Measurements from ENCODE around the gene LRRC9.

The LRRC9 gene

DNA sequence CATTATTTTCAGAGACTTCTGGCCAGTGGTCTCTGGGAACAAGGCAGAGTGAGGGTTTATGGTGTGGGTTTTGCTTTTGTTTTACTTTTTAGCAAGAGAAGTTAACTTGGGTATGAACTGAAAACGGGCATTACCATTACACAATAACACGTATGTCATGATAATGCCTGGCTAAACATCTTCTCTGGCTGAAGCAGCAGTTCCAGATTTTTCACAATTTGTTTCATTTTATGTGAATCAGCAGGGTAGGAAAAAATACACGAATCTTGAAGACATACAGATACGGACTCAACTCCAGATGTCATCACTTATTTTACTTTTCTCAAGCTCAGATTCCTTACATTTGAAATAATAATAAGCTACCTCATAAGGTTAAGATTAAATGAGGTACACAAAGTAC lies 169.3 kb downstream of the LRRC9 start:
- no peak overlapping the region for H3K4me2 ChIP-seq (ENCODE audit: low read length)
- peaks cover 3% of the 10 kb centered on the region; the same call in 1 of the 2 replicates for H3F3A ChIP-seq (ENCODE audit: control insufficient read depth, insufficient read depth)
- H3K36me3 ChIP-seq (ENCODE audit: control insufficient read depth, low read length) = peaks cover 16% of the 10 kb centered on the region

DNA sequence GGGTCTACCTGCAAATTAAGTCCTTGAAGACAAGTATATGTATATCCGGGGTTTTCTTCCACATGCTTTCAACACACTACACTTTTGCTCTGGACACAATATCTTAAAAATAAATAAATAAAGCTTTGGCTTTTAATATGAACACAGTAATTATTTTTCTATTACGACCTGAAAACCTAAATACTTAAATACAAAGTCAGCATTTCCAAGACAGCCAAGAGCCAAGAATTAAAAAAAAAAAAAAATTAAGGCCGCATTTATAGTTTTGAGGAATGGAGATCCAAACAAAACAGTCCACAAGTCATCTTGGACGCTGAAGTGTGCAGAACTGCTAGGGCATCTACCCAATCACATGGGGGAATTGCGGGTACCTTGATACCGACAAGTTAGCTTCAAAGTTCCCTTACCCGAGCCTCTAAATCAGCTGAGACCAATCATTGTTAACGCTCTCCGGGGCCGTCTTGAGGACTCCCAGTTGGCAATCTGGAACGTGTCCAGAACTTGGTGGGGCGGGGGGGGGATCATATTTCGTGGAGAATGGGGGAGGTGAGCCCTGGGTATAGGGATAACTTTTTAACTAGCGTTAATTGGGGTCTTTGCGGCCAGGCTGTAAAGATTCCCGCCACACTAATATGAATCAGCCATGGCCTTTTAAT lies 171.0 kb downstream of the LRRC9 start:
- Histone ChIP-seq H3K79me2 (ENCODE audit: control insufficient read depth, low read length) (peaks cover 46% of the 10 kb centered on the region), H4K20me1 (ENCODE audit: control insufficient read depth, insufficient read depth, low read depth, low read length) (no peaks in the 10 kb centered on the region), H3K9me2 (replicated peaks; ENCODE audit: control insufficient read depth, low read length) (no peaks in the 10 kb centered on the region), H3K9me3 (ENCODE audit: control insufficient read depth, insufficient read depth, low read length) (no peaks in the 10 kb centered on the region), H3K4me1 (ENCODE audit: control insufficient read depth, low read length) (peaks cover 32% of the 10 kb centered on the region), H3F3A (ENCODE audit: control insufficient read depth, insufficient read depth) (peaks cover 3% of the 10 kb centered on the region; the same call in 1 of the 2 replicates), H3K27me3 (ENCODE audit: control insufficient read depth, low read length) (no peaks in the 10 kb centered on the region), H3K4me3 (ENCODE audit: low read length) (peak overlapping the region; percentile 99), H3K27ac (ENCODE audit: low read depth, low read length) (peak overlapping the region; percentile 86), H3K36me3 (ENCODE audit: control insufficient read depth, low read length) (peaks cover 18% of the 10 kb centered on the region), H3K4me2 (ENCODE audit: low read length) (peak overlapping the region; percentile 68)
- TF ChIP-seq, protein P1, sequence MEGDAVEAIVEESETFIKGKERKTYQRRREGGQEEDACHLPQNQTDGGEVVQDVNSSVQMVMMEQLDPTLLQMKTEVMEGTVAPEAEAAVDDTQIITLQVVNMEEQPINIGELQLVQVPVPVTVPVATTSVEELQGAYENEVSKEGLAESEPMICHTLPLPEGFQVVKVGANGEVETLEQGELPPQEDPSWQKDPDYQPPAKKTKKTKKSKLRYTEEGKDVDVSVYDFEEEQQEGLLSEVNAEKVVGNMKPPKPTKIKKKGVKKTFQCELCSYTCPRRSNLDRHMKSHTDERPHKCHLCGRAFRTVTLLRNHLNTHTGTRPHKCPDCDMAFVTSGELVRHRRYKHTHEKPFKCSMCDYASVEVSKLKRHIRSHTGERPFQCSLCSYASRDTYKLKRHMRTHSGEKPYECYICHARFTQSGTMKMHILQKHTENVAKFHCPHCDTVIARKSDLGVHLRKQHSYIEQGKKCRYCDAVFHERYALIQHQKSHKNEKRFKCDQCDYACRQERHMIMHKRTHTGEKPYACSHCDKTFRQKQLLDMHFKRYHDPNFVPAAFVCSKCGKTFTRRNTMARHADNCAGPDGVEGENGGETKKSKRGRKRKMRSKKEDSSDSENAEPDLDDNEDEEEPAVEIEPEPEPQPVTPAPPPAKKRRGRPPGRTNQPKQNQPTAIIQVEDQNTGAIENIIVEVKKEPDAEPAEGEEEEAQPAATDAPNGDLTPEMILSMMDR (IDR thresholded peaks at IDR 0.05; ENCODE audit: low read depth, low read length, poor library complexity, severe bottlenecking) = no peak
- TF ChIP-seq EZH2phosphoT487 (IDR thresholded peaks at IDR 0.05; ENCODE audit: borderline replicate concordance, low read length) = no peak

More for the DNA sequence above, 169.3 kb downstream of the LRRC9 start:
- Histone ChIP-seq H3K27me3 (ENCODE audit: control insufficient read depth, low read length) (no peaks in the 10 kb centered on the region), H3K9me3 (ENCODE audit: control insufficient read depth, insufficient read depth, low read length) (no peaks in the 10 kb centered on the region), H3K9me2 (replicated peaks; ENCODE audit: control insufficient read depth, low read length) (0 out of 2 replicates have a peak, but pooled peaks cover 2% of the 10 kb centered on the region), H3K27ac (ENCODE audit: low read depth, low read length) (no peak overlapping the region), H3K4me3 (ENCODE audit: low read length) (no peak overlapping the region), H4K20me1 (ENCODE audit: control insufficient read depth, insufficient read depth, low read depth, low read length) (no peaks in the 10 kb centered on the region), H3K4me1 (ENCODE audit: control insufficient read depth, low read length) (peaks cover 20% of the 10 kb centered on the region), H3K79me2 (ENCODE audit: control insufficient read depth, low read length) (peaks cover 28% of the 10 kb centered on the region)
- TF ChIP-seq, protein P1 (IDR thresholded peaks at IDR 0.05; ENCODE audit: low read depth, low read length, poor library complexity, severe bottlenecking) = no peak
- no peak for TF ChIP-seq EZH2phosphoT487 (IDR thresholded peaks at IDR 0.05; ENCODE audit: borderline replicate concordance, low read length)

DNA sequence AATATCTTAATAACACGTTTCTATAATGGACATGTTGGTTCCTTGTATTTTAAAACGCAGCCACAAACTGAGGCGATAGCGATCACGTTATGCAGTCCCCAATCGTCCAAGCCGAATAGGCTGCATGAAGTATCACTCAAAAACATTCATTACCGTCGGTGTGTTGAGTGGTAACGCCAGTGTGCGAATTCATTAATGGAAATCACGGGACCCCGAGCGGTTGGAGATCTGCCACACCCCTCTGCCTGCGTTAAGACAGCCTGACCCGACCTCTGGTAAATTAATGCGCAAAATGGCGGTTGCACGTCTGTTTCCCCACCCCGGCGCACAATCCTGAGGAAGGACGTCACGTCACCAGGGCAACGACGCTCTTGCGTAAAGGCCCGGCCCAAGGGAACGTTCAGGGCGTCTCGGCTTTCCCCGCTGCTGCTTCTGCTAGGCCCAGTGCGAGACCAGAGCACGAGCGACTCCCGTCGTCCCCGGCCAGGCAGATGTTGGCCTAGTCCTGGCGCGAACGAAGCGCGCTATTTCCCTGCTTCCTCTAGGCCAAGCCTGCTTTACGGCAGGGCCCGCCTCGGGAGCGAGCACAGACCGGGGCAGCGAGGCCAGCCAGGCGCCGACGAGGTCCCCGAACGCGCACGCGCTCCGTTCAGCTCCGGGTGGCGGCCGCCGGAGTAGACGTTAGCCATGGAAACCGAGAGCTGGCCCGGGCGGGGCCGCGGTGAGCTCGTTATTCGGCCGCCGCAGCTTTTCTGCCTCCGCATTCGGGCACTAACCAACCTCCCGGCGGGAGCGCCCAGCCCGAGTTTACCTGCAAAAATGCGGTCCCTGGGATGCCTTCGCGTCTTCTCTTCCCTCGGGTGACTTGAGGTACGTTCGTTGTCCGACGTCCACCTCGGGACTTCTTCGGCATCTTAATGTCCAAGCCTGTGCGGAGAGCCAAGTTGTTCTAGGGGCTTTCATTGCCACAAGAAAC lies 171.9 kb downstream of the LRRC9 start, which contains the start of gene PCNX4:
Gene PCNX4, plus strand, starts transcription at position 374 of the 976 bp plus-strand sequence. CDS start 15,716 bp downstream, outside the sequence.
- Histone ChIP-seq H3K27ac (ENCODE audit: low read depth, low read length) (peak within 1 kb of the TSS; percentile 86), H3K27me3 (ENCODE audit: control insufficient read depth, low read length) (no peaks in the 10 kb centered on the region), H3K9me3 (ENCODE audit: control insufficient read depth, insufficient read depth, low read length) (no peaks in the 10 kb centered on the region), H4K20me1 (ENCODE audit: control insufficient read depth, insufficient read depth, low read depth, low read length) (no peaks in the 10 kb centered on the region), H3K36me3 (ENCODE audit: control insufficient read depth, low read length) (peaks cover 25% of the 10 kb centered on the region), H3K4me1 (ENCODE audit: control insufficient read depth, low read length) (peaks cover 32% of the 10 kb centered on the region), H3F3A (ENCODE audit: control insufficient read depth, insufficient read depth) (peaks cover 3% of the 10 kb centered on the region; the same call in 1 of the 2 replicates), H3K79me2 (ENCODE audit: control insufficient read depth, low read length) (peaks cover 54% of the 10 kb centered on the region), H3K4me3 (ENCODE audit: low read length) (peak within 1 kb of the TSS; percentile 99), H3K4me2 (ENCODE audit: low read length) (peak within 1 kb of the TSS; percentile 68), H3K9me2 (replicated peaks; ENCODE audit: control insufficient read depth, low read length) (no peaks in the 10 kb centered on the region)
- TF ChIP-seq, protein P1 (IDR thresholded peaks at IDR 0.05; ENCODE audit: low read depth, low read length, poor library complexity, severe bottlenecking) = no peak
- TF ChIP-seq EZH2phosphoT487 (IDR thresholded peaks at IDR 0.05; ENCODE audit: borderline replicate concordance, low read length) = no peak
